Neuronal stem cell (in vitro differentiated cells): ENCODE data around the gene ADAM12.

ENCODE experiments used
- DNase-seq: peaks from one replicate; pipeline ENCODE4 v3.0.0-alpha.2; 2013; ENCODE audit warnings: low spot score
- H2AFZ ChIP-seq: one replicate; pipeline ENCODE4 v1.6.1; 2013; ENCODE audit warnings: mild to moderate bottlenecking, low read length, inconsistent platforms
- H2AK5ac ChIP-seq: 2 replicates; pipeline ENCODE4 v1.6.1; 2013; ENCODE audit warnings: low read depth, mild to moderate bottlenecking, inconsistent platforms, low read length, moderate library complexity, mixed read lengths
- H2BK120ac ChIP-seq: 2 replicates; pipeline ENCODE4 v1.6.1; 2013; ENCODE audit warnings: low read depth, mild to moderate bottlenecking, inconsistent platforms, low read length, moderate library complexity, mixed read lengths
- H2BK12ac ChIP-seq: one replicate; pipeline ENCODE4 v1.6.1; 2013; ENCODE audit warnings: low read length, inconsistent platforms
- H2BK15ac ChIP-seq: 2 replicates; pipeline ENCODE4 v1.6.1; 2013; ENCODE audit warnings: mild to moderate bottlenecking, low read length, inconsistent platforms, mixed read lengths
- H2BK5ac ChIP-seq: one replicate; pipeline ENCODE4 v1.6.1; 2013; ENCODE audit warnings: inconsistent platforms, mild to moderate bottlenecking, low read length, moderate library complexity
- H3K14ac ChIP-seq: one replicate; pipeline ENCODE4 v1.6.1; 2013; ENCODE audit warnings: low read length, inconsistent platforms
- H3K18ac ChIP-seq: 2 replicates; pipeline ENCODE4 v1.6.1; 2013; ENCODE audit warnings: low read length, inconsistent platforms
- H3K23ac ChIP-seq: 2 replicates; pipeline ENCODE4 v1.6.1; 2013; ENCODE audit warnings: low read depth, mild to moderate bottlenecking, mixed read lengths, low read length, inconsistent platforms; ENCODE audit not compliant: poor library complexity
- H3K27ac ChIP-seq: replicated peaks from 3 replicates; pipeline ENCODE4 v1.5.1; 2013; ENCODE audit warnings: low read length, inconsistent platforms
- H3K27me3 ChIP-seq, 3 experiments: 2 replicates each; pipeline ENCODE4 v1.6.1; 2013; ENCODE audit warnings: low read length in 3 of 3, mild to moderate bottlenecking in 2 of 3, inconsistent platforms in 1 of 3, low read depth in 1 of 3, mixed read lengths in 1 of 3, moderate library complexity in 1 of 3; ENCODE audit not compliant: control insufficient read depth in 3 of 3, insufficient read depth in 3 of 3
- H3K36me3 ChIP-seq, 2 donors: replicated peaks in 1 of 2; 2 replicates each; pipeline ENCODE4 v1.6.1; 2013; ENCODE audit warnings: low read length in 2 of 2; ENCODE audit not compliant: control insufficient read depth in 2 of 2, insufficient read depth in 2 of 2
- H3K4ac ChIP-seq: 2 replicates; pipeline ENCODE4 v1.6.1; 2013; ENCODE audit warnings: inconsistent platforms, mild to moderate bottlenecking, low read length, moderate library complexity
- H3K4me1 ChIP-seq, 2 donors: 1 replicate in 1 of 2; 2 replicates in 1 of 2; pipeline ENCODE4 v1.6.1; 2013; ENCODE audit warnings: low read length in 2 of 2, low read depth in 1 of 2; ENCODE audit not compliant: control insufficient read depth in 2 of 2, insufficient read depth in 1 of 2
- H3K4me2 ChIP-seq: one replicate; pipeline ENCODE4 v1.6.1; 2013; ENCODE audit warnings: mild to moderate bottlenecking, low read length, inconsistent platforms; ENCODE audit not compliant: insufficient read depth, poor library complexity, severe bottlenecking
- H3K4me3 ChIP-seq, 2 donors: 2 replicates each; pipeline ENCODE4 v1.5.1; 2013; ENCODE audit warnings: low read length in 2 of 2, mild to moderate bottlenecking in 2 of 2, inconsistent platforms in 1 of 2, moderate library complexity in 1 of 2
- H3K79me1 ChIP-seq: one replicate; pipeline ENCODE4 v1.6.1; 2013; ENCODE audit warnings: low read depth, mild to moderate bottlenecking, inconsistent platforms, low read length, moderate library complexity
- H3K9ac ChIP-seq: one replicate; pipeline ENCODE4 v1.6.1; 2013; ENCODE audit warnings: mild to moderate bottlenecking, low read depth, low read length, inconsistent platforms; ENCODE audit not compliant: poor library complexity
- H3K9me3 ChIP-seq, 2 donors: replicated peaks in 1 of 2; 2 replicates each; pipeline versions ENCODE3 to v1.6.1; 2013; ENCODE audit warnings: low read length in 2 of 2, mild to moderate bottlenecking in 2 of 2, inconsistent platforms in 1 of 2, low read depth in 1 of 2, mixed read lengths in 1 of 2, moderate library complexity in 1 of 2; ENCODE audit not compliant: control insufficient read depth in 2 of 2, insufficient read depth in 1 of 2
- H4K8ac ChIP-seq: one replicate; pipeline ENCODE4 v1.6.1; 2013; ENCODE audit warnings: low read depth, mild to moderate bottlenecking, inconsistent platforms, low read length, moderate library complexity
- H4K91ac ChIP-seq: one replicate; pipeline ENCODE4 v1.6.1; 2013; ENCODE audit warnings: low read length, low read depth, mild to moderate bottlenecking, inconsistent platforms; ENCODE audit not compliant: poor library complexity
- WGBS, 2 donors: extraction: QIAGEN DNeasy Blood & Tissue Kit; methylation state at CpG; one replicate each; pipeline ENCODE4 v1.1.7; 2013; ENCODE audit warnings: missing lambda C conversion rate in 2 of 2, mixed read lengths in 1 of 2; ENCODE audit not compliant: insufficient read length in 2 of 2, insufficient replicate concordance in 1 of 2; ENCODE audit errors: extremely low coverage in 2 of 2; 5-methylcytosine and 5-hydroxymethylcytosine counted together

The ADAM12 gene

GRCh38 chr10:126012485-126012884, 375.8 kb downstream of the ADAM12 start:
- H3K4ac ChIP-seq, result no peak overlapping the region
- no peak overlapping the region for H4K8ac ChIP-seq
- no peak for DNase-seq
- H3K9ac ChIP-seq, result no peak overlapping the region
- peaks cover 0 to 2% of the 10 kb centered on the region in 2 donors for H3K9me3 ChIP-seq
- H3K4me3 ChIP-seq, result no peak overlapping the region
- no peak overlapping the region for H3K27ac ChIP-seq
- H4K91ac ChIP-seq, result no peak overlapping the region
- WGBS, 2 donors, result no CpG with 5 or more reads among the region's 2 CpGs
- H2AK5ac ChIP-seq, result no peak overlapping the region
- no peak overlapping the region for H2AFZ ChIP-seq
- no peak overlapping the region for H2BK15ac ChIP-seq
- peaks cover 7 to 25% of the 10 kb centered on the region in 2 donors for H3K4me1 ChIP-seq
- no peak overlapping the region for H2BK120ac ChIP-seq
- peaks cover 0 to 2% (median 0%) of the 10 kb centered on the region in 3 experiments for H3K27me3 ChIP-seq
- no peak overlapping the region for H2BK5ac ChIP-seq
- H3K14ac ChIP-seq, result no peak overlapping the region
- H3K18ac ChIP-seq, result no peak overlapping the region
- H3K36me3 ChIP-seq, result no peaks in the 10 kb centered on the region
- no peak overlapping the region for H2BK12ac ChIP-seq
- no peak overlapping the region for H3K23ac ChIP-seq
- H3K79me1 ChIP-seq, result no peaks in the 10 kb centered on the region
- H3K4me2 ChIP-seq, result no peak overlapping the region

- Histone ChIP-seq H2AK5ac (no peak overlapping the region), H3K4me2 (no peak overlapping the region), H2BK15ac (no peak overlapping the region), H3K79me1 (no peaks in the 10 kb centered on the region), H3K18ac (no peak overlapping the region), H2AFZ (no peak overlapping the region), H2BK5ac (no peak overlapping the region), H2BK120ac (no peak overlapping the region), H2BK12ac (no peak overlapping the region), H3K23ac (no peak overlapping the region), H4K8ac (no peak overlapping the region), H3K27me3 (peaks cover 0 to 2% (median 0%) of the 10 kb centered on the region in 3 experiments), H3K9me3 (peaks cover 0 to 2% of the 10 kb centered on the region in 2 donors), H3K27ac (no peak overlapping the region), H3K4me1 (peaks cover 7 to 25% of the 10 kb centered on the region in 2 donors), H3K36me3 (no peaks in the 10 kb centered on the region), H4K91ac (no peak overlapping the region), H3K4ac (no peak overlapping the region), H3K14ac (no peak overlapping the region), H3K9ac (no peak overlapping the region), H3K4me3 (no peak overlapping the region)
- no CpG with 5 or more reads among the region's 5 CpGs for WGBS, 2 donors
- no peak for DNase-seq
Observed at GRCh38 chr10:126011995-126012394, 376.3 kb downstream of the ADAM12 start.

GRCh38 chr10:126009650-126010049, 378.6 kb downstream of the ADAM12 start:
- Histone ChIP-seq H3K4me2 (no peak overlapping the region), H4K8ac (no peak overlapping the region), H4K91ac (no peak overlapping the region), H2BK5ac (no peak overlapping the region), H3K36me3 (no peaks in the 10 kb centered on the region), H3K18ac (no peak overlapping the region), H3K23ac (no peak overlapping the region), H3K4me3 (no peak overlapping the region), H3K4me1 (peaks cover 7% of the 10 kb centered on the region in 2 donors), H2BK12ac (no peak overlapping the region), H3K27ac (no peak overlapping the region), H3K27me3 (peaks cover 0 to 2% (median 0%) of the 10 kb centered on the region in 3 experiments), H3K4ac (no peak overlapping the region), H3K14ac (no peak overlapping the region), H3K9ac (no peak overlapping the region), H3K9me3 (peaks cover 0 to 2% of the 10 kb centered on the region in 2 donors), H2AK5ac (no peak overlapping the region), H2AFZ (no peak overlapping the region), H2BK15ac (no peak overlapping the region), H3K79me1 (no peaks in the 10 kb centered on the region), H2BK120ac (no peak overlapping the region)
- WGBS, 2 donors, result no CpG with 5 or more reads among the region's 7 CpGs
- no peak for DNase-seq

- no peak overlapping the region for H2BK15ac ChIP-seq
- no peak overlapping the region for H3K4ac ChIP-seq
- H4K91ac ChIP-seq, result no peak overlapping the region
- H3K4me2 ChIP-seq, result no peak overlapping the region
- H3K14ac ChIP-seq, result no peak overlapping the region
- peaks cover 0 to 2% of the 10 kb centered on the region in 2 donors for H3K4me1 ChIP-seq
- no peak overlapping the region for H3K9ac ChIP-seq
- H4K8ac ChIP-seq, result no peak overlapping the region
- H2AFZ ChIP-seq, result no peak overlapping the region
- H3K79me1 ChIP-seq, result no peaks in the 10 kb centered on the region
- no CpG with 5 or more reads among the region's 2 CpGs for WGBS, 2 donors
- H3K4me3 ChIP-seq, result no peak overlapping the region
- no peaks in the 10 kb centered on the region for H3K36me3 ChIP-seq
- H3K9me3 ChIP-seq, result peaks cover 0 to 2% of the 10 kb centered on the region in 2 donors
- H2BK120ac ChIP-seq, result no peak overlapping the region
- H2BK5ac ChIP-seq, result no peak overlapping the region
- no peak overlapping the region for H3K27ac ChIP-seq
- no peak overlapping the region for H2AK5ac ChIP-seq
- H3K18ac ChIP-seq, result no peak overlapping the region
- no peak overlapping the region for H3K23ac ChIP-seq
- no peak for DNase-seq
- peaks cover 0 to 2% (median 0%) of the 10 kb centered on the region in 3 experiments for H3K27me3 ChIP-seq
- no peak overlapping the region for H2BK12ac ChIP-seq
Observed at GRCh38 chr10:126006906-126007305, 381.4 kb downstream of the ADAM12 start.
